Thoracic aorta endothelial cell (primary cell): ENCODE measurements around the gene KRTAP12-1. TPM values are rescaled to one million over a fixed set of nuclear protein-coding genes. Genes with fewer than 3 reads are reported as not detected.

Experiments used
- small RNA-seq: library from RNA; depleted of rRNA; stranded (forward); fragments of <200 nt; gene quantifications from one replicate; pipeline ENCODE3, GENCODE V24; 2012
- total RNA-seq: library from RNA; depleted of rRNA; stranded (reverse); fragments of >200 nt; gene quantifications from 2 replicates; pipeline ENCODE4 v1.2.3, GENCODE V29; 2012

Gene KRTAP12-1, protein sequence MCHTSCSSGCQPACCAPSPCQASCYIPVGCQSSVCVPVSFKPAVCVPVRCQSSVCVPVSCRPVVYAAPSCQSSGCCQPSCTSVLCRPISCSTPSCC
- not detected in 2 replicates for total RNA-seq

DNA sequence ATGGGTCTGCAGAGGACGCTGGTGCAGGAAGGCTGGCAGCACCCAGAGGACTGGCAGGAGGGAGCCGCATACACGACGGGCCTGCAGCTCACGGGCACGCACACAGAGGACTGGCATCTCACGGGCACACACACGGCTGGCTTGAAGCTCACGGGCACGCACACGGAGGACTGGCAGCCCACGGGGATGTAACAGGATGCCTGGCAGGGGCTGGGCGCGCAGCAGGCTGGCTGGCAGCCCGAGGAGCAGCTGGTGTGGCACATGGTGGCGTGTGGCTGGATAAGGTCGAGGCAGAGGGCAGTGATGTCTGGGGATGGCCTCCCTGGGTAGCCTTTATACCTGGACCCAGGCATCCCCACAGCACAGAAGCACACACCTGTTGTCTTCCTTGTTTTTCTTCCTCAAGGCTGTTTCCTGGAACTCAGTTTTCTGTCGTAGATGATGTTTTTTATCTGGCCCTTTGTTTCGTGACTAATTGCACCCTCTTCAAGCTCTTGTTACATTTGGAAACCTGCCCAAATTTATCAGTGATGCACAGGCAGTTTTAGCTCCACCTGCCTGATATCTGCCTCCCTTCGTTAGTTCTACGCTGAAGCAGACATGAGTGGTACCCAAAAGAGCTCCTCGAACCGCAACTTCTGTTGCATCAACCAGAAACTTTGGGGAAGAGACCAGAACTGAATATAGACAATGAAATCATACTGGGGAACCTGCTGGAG lies at the start of gene KRTAP12-1:
Gene KRTAP12-1 (minus strand): TSS at position 303 of the 719 bp plus-strand sequence. CDS start 40 bp downstream, at position 263.

DNA sequence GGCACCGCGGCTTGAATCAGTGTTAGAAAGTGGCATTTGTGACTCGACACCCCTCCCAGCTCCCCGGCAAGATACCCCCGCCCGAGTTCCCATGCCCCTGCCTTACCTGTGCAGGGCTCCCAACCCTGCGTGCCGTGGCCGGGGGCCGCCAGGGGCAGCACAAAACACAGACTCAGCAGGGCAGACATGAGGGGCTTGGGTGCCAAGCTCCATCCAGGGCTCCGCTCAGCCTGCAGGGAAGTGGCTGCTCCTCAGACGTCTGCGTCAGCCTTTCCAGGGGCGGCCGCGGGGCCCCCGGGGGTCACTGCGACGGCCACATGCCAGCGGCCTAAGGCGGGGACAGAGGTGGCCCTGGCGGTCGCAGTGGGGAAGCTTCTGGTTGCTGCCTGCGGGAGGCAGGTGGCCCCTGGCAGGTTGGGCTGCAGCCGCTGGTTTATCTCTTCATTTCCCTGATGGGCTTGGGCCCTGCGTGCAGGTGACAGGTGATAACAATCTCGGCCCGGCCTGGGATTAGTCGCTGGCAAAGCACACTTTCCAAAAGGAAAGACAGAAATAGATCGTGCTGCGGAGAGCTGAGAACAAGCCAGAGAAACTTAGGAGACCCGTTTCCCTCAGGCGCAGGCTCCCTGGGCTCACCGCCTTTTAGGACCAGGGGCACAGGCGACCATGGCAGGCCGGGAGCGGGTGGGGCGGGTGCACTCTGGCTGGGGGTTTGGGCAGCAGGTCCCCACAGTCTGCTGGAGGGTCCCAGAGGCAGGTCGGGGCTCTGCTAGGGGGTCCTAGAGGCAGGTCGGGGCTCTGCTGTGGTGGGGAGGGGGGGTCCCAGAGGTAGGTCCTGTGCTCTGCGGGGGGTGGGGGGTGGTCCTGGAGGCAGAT lies 29.6 kb upstream of the KRTAP12-1 start, which contains the start of gene TSPEAR:
Gene TSPEAR (minus strand): TSS at position 246 of the 876 bp plus-strand sequence. CDS start 58 bp downstream, at position 188.

DNA sequence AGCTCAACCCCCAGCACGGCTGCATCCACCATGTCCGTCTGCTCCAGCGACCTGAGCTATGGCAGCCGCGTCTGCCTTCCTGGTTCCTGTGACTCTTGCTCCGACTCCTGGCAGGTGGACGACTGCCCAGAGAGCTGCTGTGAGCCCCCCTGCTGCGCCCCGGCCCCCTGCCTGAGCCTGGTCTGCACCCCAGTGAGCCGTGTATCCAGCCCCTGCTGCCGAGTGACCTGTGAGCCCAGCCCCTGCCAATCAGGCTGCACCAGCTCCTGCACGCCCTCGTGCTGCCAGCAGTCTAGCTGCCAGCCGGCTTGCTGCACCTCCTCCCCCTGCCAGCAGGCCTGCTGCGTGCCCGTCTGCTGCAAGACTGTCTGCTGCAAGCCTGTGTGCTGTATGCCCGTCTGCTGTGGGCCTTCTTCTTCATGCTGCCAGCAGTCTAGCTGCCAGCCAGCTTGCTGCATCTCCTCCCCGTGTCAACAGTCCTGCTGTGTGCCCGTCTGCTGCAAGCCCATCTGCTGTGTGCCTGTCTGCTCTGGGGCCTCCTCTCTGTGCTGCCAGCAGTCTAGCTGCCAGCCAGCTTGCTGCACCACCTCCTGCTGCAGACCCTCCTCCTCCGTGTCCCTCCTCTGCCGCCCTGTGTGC lies 15.3 kb upstream of the KRTAP12-1 start, which contains the start of gene KRTAP10-12:
Gene KRTAP10-12 (plus strand): TSS at position 1 of the 639 bp plus-strand sequence. CDS start 30 bp downstream, at position 31.

DNA sequence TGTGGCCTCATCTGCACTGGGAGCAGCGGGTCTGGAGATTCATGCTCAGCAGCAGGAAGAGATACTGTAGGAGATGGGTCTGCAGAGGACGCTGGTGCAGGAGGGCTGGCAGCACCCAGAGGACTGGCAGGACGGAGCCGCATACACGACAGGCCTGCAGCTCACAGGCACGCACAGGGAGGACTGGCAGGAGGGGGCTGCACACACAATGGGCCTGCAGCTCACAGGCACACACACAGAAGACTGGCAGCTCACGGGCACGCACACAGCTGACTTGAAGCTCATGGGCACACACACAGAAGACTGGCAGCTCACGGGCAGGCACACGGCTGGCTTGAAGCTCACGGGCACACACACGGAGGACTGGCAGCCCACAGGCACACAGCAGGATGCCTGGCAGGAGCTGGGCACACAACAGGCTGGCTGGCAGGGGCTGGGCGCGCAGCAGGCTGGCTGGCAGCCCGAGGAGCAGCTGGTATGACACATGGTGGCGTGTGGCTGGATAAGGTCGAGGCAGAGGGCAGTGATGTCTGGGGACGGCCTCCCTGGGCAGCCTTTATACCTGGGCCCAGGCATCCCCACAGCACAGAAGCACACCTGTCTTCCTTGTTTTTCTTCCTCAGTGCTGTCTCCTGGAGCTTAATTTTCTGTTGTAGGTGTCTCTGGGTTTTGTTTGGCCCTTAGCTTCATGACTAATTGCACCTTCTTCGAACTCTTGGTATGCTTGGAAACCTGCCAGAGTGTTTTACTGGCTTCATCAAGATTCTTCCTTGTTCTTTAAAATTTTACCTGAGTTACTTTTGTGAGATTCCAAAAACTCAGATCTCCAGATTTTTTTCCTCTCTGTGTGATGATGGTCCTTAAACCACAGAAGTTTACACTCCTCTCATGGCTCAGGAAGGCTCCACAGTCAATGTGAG lies 15.3 kb downstream of the KRTAP12-1 start, which contains the start of gene KRTAP12-2:
Gene KRTAP12-2 (minus strand): TSS at position 527 of the 920 bp plus-strand sequence. CDS start 41 bp downstream, at position 486.

DNA sequence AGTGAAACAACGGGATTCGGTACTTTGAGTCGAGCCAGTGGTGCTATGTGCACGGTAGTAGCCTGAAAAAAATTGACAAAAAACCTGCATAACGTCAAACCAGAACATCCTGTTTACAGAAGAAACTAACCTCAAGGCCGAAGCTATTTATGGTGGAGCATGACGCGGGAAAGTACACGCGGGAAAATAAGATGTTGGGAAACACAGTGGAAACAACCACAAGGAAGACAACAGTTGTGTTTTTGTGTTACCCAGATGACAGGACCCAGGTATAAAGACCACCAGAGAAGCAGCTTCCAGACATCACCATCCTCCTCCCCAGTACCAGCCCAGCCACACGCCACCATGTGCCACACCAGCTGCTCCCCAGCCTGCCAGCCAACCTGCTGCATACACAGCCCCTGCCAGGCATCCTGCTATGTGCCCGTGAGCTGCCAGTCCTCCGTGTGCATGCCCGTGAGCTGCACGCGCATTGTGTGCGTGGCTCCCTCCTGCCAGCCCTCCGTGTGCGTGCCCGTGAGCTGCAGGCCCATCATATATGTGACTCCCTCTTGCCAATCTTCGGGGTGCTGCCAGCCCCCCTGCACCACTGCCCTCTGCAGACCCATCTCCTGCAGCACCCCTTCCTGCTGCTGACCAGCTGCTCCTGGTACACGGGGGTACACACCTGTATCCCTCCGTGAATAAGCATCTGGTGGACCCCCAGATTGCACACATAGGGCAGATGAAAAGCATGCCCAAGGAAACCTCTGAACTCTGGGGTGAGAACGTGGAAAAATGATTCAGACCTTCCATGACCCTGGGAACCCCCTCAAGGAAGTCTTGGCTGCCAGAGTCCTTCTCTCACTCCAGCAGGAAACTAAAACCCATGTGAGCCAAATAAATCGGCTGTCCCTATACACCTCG lies 24.1 kb downstream of the KRTAP12-1 start, which contains the start of gene KRTAP12-3:
Gene KRTAP12-3 (plus strand): TSS at position 298 of the 906 bp plus-strand sequence. CDS start 48 bp downstream, at position 346.

DNA sequence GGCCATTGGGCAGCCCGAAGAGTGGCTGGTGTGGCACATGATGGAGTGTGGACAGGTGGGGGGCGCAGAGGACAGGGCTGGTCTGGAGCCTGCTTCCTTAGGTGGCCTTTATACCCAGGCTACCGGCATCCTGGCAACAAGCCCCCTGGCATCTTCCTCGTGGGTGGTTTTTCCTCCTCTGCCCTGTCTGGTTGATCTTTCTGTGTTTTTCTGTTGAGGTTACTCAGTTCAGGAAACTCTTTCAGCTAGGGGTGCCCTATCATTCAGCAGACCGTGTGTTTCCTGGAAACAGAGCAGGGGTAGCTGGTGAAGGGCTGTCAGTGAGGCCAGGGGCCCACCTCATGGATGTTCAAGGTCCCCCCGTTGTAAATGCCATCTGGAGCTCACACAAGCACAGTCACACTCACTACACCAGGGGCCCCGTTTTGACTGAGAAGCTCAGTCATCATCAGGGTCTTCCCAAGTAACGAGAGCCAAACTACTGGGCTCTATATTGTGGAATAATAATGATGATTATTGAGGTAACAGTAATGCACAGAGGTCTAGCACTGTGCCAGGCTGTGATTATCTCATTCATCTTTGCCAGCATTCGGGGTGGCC lies 27.3 kb downstream of the KRTAP12-1 start, which contains the start of gene KRTAP12-4:
Gene KRTAP12-4 (minus strand): TSS at position 84 of the 600 bp plus-strand sequence. CDS start 45 bp downstream, at position 39.

DNA sequence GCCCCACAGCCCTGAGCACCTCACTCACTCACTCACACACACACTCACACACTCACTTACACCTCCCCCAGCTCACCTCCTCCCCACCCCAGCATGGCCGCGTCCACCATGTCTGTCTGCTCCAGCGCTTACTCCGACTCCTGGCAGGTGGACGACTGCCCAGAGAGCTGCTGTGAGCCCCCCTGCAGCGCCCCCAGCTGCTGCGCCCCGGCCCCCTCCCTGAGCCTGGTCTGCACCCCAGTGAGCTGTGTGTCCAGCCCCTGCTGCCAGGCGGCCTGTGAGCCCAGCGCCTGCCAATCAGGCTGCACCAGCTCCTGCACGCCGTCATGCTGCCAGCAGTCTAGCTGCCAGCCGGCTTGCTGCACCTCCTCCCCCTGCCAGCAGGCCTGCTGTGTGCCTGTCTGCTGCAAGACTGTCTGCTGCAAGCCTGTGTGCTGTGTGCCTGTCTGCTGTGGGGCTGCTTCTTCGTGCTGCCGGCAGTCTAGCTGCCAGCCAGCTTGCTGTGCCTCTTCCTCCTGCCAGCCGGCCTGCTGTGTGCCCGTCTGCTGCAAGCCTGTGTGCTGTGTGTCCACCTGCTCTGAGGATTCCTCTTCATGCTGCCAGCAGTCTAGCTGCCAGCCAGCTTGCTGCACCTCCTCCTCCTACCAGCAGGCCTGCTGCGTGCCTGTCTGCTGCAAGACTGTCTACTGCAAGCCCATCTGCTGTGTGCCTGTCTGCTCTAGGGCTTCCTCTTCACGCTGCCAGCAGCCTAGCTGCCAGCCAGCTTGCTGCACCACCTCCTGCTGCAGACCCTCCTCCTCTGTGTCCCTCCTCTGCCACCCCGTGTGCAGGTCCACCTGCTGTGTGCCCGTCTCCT lies 35.4 kb downstream of the KRTAP12-1 start, which contains the start of gene KRTAP10-11:
Gene KRTAP10-11 (plus strand): TSS at position 49 of the 856 bp plus-strand sequence. CDS start 45 bp downstream, at position 94.

DNA sequence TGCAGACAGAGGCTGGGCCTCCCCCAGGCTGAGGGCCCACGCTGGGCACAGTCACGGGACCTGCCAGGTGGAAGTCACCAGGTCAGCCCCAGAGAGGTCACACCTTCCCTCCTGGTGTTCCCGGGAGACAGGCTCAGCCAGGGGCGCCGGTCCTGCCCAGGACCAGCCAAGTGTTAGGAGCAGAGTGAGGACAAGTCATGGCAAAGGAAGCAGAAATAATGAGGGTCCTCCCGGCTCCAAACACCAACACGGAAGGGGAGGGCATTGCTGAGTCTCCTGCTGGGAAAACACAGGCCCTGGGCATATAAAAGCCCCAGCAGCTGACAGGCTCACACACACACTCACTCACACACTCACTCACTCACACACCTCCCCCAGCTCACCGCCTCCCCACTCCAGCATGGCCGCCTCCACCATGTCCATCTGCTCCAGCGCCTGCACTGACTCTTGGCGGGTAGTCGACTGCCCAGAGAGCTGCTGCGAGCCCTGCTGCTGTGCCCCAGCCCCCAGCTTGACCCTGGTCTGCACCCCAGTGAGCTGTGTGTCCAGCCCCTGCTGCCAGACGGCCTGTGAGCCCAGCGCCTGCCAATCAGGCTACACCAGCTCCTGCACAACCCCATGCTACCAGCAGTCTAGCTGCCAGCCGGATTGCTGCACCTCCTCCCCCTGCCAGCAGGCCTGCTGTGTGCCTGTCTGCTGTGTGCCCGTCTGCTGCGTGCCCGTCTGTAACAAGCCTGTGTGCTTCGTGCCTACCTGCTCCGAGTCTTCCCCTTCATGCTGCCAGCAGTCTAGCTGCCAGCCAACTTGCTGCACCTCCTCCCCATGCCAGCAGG lies 44.7 kb downstream of the KRTAP12-1 start, which contains the start of gene KRTAP10-10:
Gene KRTAP10-10 (plus strand): TSS at position 339 of the 833 bp plus-strand sequence. CDS start 62 bp downstream, at position 401.

Small RNA genes lying within 50 kb of the gene (small RNA-seq; reads per million reads assigned to genes)
- gene KRTAP12-6P = not detected

Other genes starting within 250 kb of the KRTAP12-1 start
- gene LRRC3, start 226.7 kb downstream of the KRTAP12-1 start, total RNA-seq = 2.4 and 3.0 TPM in 2 replicates
- not detected in 2 replicates for gene KRTAP10-1, start 142.0 kb downstream of the KRTAP12-1 start, total RNA-seq
- gene KRTAP10-2, start 130.7 kb downstream of the KRTAP12-1 start, total RNA-seq = not detected in 2 replicates
- not detected in 2 replicates for gene KRTAP10-3, start 123.4 kb downstream of the KRTAP12-1 start, total RNA-seq
- not detected in 2 replicates for gene KRTAP10-4, start 108.4 kb downstream of the KRTAP12-1 start, total RNA-seq
- gene KRTAP10-5, start 101.6 kb downstream of the KRTAP12-1 start, total RNA-seq = not detected in 2 replicates
- not detected in 2 replicates for gene KRTAP10-6, start 89.7 kb downstream of the KRTAP12-1 start, total RNA-seq
- gene KRTAP10-7, start 81.6 kb downstream of the KRTAP12-1 start, total RNA-seq = not detected in 2 replicates
- gene KRTAP10-8, start 70.1 kb downstream of the KRTAP12-1 start, total RNA-seq = not detected in 2 replicates
- not detected in 2 replicates for gene KRTAP10-9, start 55.1 kb downstream of the KRTAP12-1 start, total RNA-seq
- not detected in 2 replicates for gene KRTAP10-10, start 44.8 kb downstream of the KRTAP12-1 start, total RNA-seq
- not detected in 2 replicates for gene KRTAP10-11, start 35.7 kb downstream of the KRTAP12-1 start, total RNA-seq
- gene KRTAP12-4, start 27.5 kb downstream of the KRTAP12-1 start, total RNA-seq = not detected in 2 replicates
- not detected in 2 replicates for gene KRTAP12-3, start 24.2 kb downstream of the KRTAP12-1 start, total RNA-seq
- gene KRTAP12-2, start 15.2 kb downstream of the KRTAP12-1 start, total RNA-seq = not detected in 2 replicates
- not detected in 2 replicates for gene KRTAP10-12, start 15.0 kb upstream of the KRTAP12-1 start, total RNA-seq
- not detected in 2 replicates for gene TSPEAR, start 29.4 kb upstream of the KRTAP12-1 start, total RNA-seq
- 131 and 158 TPM in 2 replicates for gene UBE2G2, start 119.7 kb upstream of the KRTAP12-1 start, total RNA-seq
- 110 and 111 TPM in 2 replicates for gene SUMO3, start 135.9 kb upstream of the KRTAP12-1 start, total RNA-seq
- gene PTTG1IP, start 191.5 kb upstream of the KRTAP12-1 start, total RNA-seq = 288 and 300 TPM in 2 replicates
- 0.07 TPM in 1 of 2 replicates, not detected in the other for gene ITGB2, start 238.7 kb upstream of the KRTAP12-1 start, total RNA-seq